T-helper 2 cell treated with Interferon-gamma antibody and Interleukin-4, amounts not matched to agents 5 μg/mL and 100 μg/mL, for 36 hours (primary cell): ENCODE measurements around the gene SAFB2.

Source experiments
- DNase-seq: peaks from one replicate; pipeline ENCODE4 v3.0.0; 2021; ENCODE audit warnings: low spot score
- H3K27ac Mint-ChIP-seq: one replicate; pipeline ENCODE4 v1.8.0; 2021; ENCODE audit warnings: mild to moderate bottlenecking, mixed read lengths
- H3K27me3 Mint-ChIP-seq: one replicate; pipeline ENCODE4 v1.8.0; 2021; ENCODE audit warnings: low read depth, mixed read lengths
- H3K36me3 Mint-ChIP-seq: one replicate; pipeline ENCODE4 v1.8.0; 2021; ENCODE audit warnings: low read depth, mixed read lengths
- H3K4me1 Mint-ChIP-seq: one replicate; pipeline ENCODE4 v1.8.0; 2021; ENCODE audit warnings: low read depth, mixed read lengths
- H3K4me3 Mint-ChIP-seq: one replicate; pipeline ENCODE4 v1.8.0; 2022; ENCODE audit warnings: mild to moderate bottlenecking, moderate library complexity, mixed read lengths
- H3K9me3 Mint-ChIP-seq: one replicate; pipeline ENCODE4 v1.8.0; 2021; ENCODE audit warnings: mixed read lengths

The SAFB2 gene

GRCh38 chr19:5572556-5573286, 49.9 kb downstream of the SAFB2 start:
- Mint-ChIP-seq H3K9me3 (no peaks in the 10 kb centered on the region), H3K36me3 (no peaks in the 10 kb centered on the region), H3K27me3 (peaks cover 4% of the 10 kb centered on the region), H3K4me3 (no peak overlapping the region), H3K27ac (no peak overlapping the region), H3K4me1 (peaks cover 2% of the 10 kb centered on the region)
- DNase-seq: no peak

- H3K27me3 Mint-ChIP-seq: peaks cover 4% of the 10 kb centered on the region
- H3K36me3 Mint-ChIP-seq: no peaks in the 10 kb centered on the region
- H3K27ac Mint-ChIP-seq: no peak overlapping the region
- H3K4me1 Mint-ChIP-seq: no peaks in the 10 kb centered on the region
- H3K4me3 Mint-ChIP-seq: no peak overlapping the region
- no peak for DNase-seq
- H3K9me3 Mint-ChIP-seq: no peaks in the 10 kb centered on the region
Observed at GRCh38 chr19:5571777-5572176, 50.8 kb downstream of the SAFB2 start.

GRCh38 chr19:5567970-5568407, 54.6 kb downstream of the SAFB2 start:
- no peak overlapping the region for H3K4me3 Mint-ChIP-seq
- H3K4me1 Mint-ChIP-seq: no peaks in the 10 kb centered on the region
- no peaks in the 10 kb centered on the region for H3K36me3 Mint-ChIP-seq
- H3K27ac Mint-ChIP-seq: no peak overlapping the region
- DNase-seq: no peak
- no peaks in the 10 kb centered on the region for H3K9me3 Mint-ChIP-seq
- H3K27me3 Mint-ChIP-seq: peaks cover 4% of the 10 kb centered on the region

GRCh38 chr19:5567360-5567969, 55.1 kb downstream of the SAFB2 start, which contains the start of gene TINCR:
TSS of gene TINCR (minus strand) at chr19:5567953.
- Mint-ChIP-seq H3K27me3 (peaks cover 4% of the 10 kb centered on the region), H3K27ac (no peak within 1 kb of the TSS), H3K9me3 (peaks cover under 1% of the 10 kb centered on the region), H3K4me1 (no peaks in the 10 kb centered on the region), H3K36me3 (no peaks in the 10 kb centered on the region), H3K4me3 (no peak within 1 kb of the TSS)
- DNase-seq: no peak

- peaks cover 7% of the 10 kb centered on the region for H3K9me3 Mint-ChIP-seq
- H3K36me3 Mint-ChIP-seq: peaks cover 2% of the 10 kb centered on the region
- no peak for DNase-seq
- H3K4me3 Mint-ChIP-seq: no peak overlapping the region
- H3K27me3 Mint-ChIP-seq: peaks cover 4% of the 10 kb centered on the region
- H3K4me1 Mint-ChIP-seq: no peaks in the 10 kb centered on the region
- no peak overlapping the region for H3K27ac Mint-ChIP-seq
Observed at GRCh38 chr19:5564930-5565329, 57.6 kb downstream of the SAFB2 start.

- Mint-ChIP-seq H3K36me3 (peaks cover 2% of the 10 kb centered on the region), H3K4me3 (no peak overlapping the region), H3K27ac (no peak overlapping the region), H3K4me1 (no peaks in the 10 kb centered on the region), H3K9me3 (peaks cover 7% of the 10 kb centered on the region), H3K27me3 (peaks cover 4% of the 10 kb centered on the region)
- no peak for DNase-seq
Observed at GRCh38 chr19:5563935-5564612, 58.5 kb downstream of the SAFB2 start.

GRCh38 chr19:5563008-5563431, 59.6 kb downstream of the SAFB2 start:
- peaks cover 7% of the 10 kb centered on the region for H3K9me3 Mint-ChIP-seq
- H3K27me3 Mint-ChIP-seq: peaks cover 1% of the 10 kb centered on the region
- no peak overlapping the region for H3K4me3 Mint-ChIP-seq
- no peak overlapping the region for H3K27ac Mint-ChIP-seq
- no peaks in the 10 kb centered on the region for H3K4me1 Mint-ChIP-seq
- H3K36me3 Mint-ChIP-seq: peaks cover 2% of the 10 kb centered on the region
- DNase-seq: no peak

- no peak overlapping the region for H3K4me3 Mint-ChIP-seq
- no peaks in the 10 kb centered on the region for H3K4me1 Mint-ChIP-seq
- peaks cover 7% of the 10 kb centered on the region for H3K9me3 Mint-ChIP-seq
- H3K27ac Mint-ChIP-seq: no peak overlapping the region
- H3K36me3 Mint-ChIP-seq: peaks cover 2% of the 10 kb centered on the region
- no peak for DNase-seq
- no peaks in the 10 kb centered on the region for H3K27me3 Mint-ChIP-seq
Observed at GRCh38 chr19:5562280-5562679, 60.3 kb downstream of the SAFB2 start.

GRCh38 chr19:5561559-5561958, 61.0 kb downstream of the SAFB2 start:
- Mint-ChIP-seq H3K4me1 (no peaks in the 10 kb centered on the region), H3K27me3 (no peaks in the 10 kb centered on the region), H3K4me3 (no peak overlapping the region), H3K27ac (no peak overlapping the region), H3K9me3 (peaks cover 7% of the 10 kb centered on the region), H3K36me3 (peaks cover 2% of the 10 kb centered on the region)
- DNase-seq: no peak

GRCh38 chr19:5560156-5560555, 62.4 kb downstream of the SAFB2 start:
- peaks cover 7% of the 10 kb centered on the region for H3K9me3 Mint-ChIP-seq
- H3K27ac Mint-ChIP-seq: no peak overlapping the region
- no peaks in the 10 kb centered on the region for H3K27me3 Mint-ChIP-seq
- H3K36me3 Mint-ChIP-seq: peaks cover 2% of the 10 kb centered on the region
- no peak overlapping the region for H3K4me3 Mint-ChIP-seq
- DNase-seq: no peak
- H3K4me1 Mint-ChIP-seq: no peaks in the 10 kb centered on the region

GRCh38 chr19:5559804-5560133, 62.8 kb downstream of the SAFB2 start:
- peaks cover 7% of the 10 kb centered on the region for H3K9me3 Mint-ChIP-seq
- no peak overlapping the region for H3K27ac Mint-ChIP-seq
- H3K4me1 Mint-ChIP-seq: no peaks in the 10 kb centered on the region
- H3K36me3 Mint-ChIP-seq: peaks cover 2% of the 10 kb centered on the region
- no peak for DNase-seq
- no peaks in the 10 kb centered on the region for H3K27me3 Mint-ChIP-seq
- H3K4me3 Mint-ChIP-seq: no peak overlapping the region

- H3K36me3 Mint-ChIP-seq: peaks cover 2% of the 10 kb centered on the region
- no peak overlapping the region for H3K27ac Mint-ChIP-seq
- H3K4me3 Mint-ChIP-seq: no peak overlapping the region
- H3K9me3 Mint-ChIP-seq: peaks cover 7% of the 10 kb centered on the region
- DNase-seq: no peak
- no peaks in the 10 kb centered on the region for H3K27me3 Mint-ChIP-seq
- no peaks in the 10 kb centered on the region for H3K4me1 Mint-ChIP-seq
Observed at GRCh38 chr19:5558101-5558621, 64.4 kb downstream of the SAFB2 start.

GRCh38 chr19:5557691-5558090, 64.9 kb downstream of the SAFB2 start:
- DNase-seq: no peak
- peaks cover 2% of the 10 kb centered on the region for H3K36me3 Mint-ChIP-seq
- H3K4me1 Mint-ChIP-seq: no peaks in the 10 kb centered on the region
- H3K9me3 Mint-ChIP-seq: peaks cover 7% of the 10 kb centered on the region
- H3K27ac Mint-ChIP-seq: no peak overlapping the region
- no peaks in the 10 kb centered on the region for H3K27me3 Mint-ChIP-seq
- H3K4me3 Mint-ChIP-seq: no peak overlapping the region

- no peak for DNase-seq
- no peaks in the 10 kb centered on the region for H3K9me3 Mint-ChIP-seq
- H3K4me3 Mint-ChIP-seq: no peak overlapping the region
- no peaks in the 10 kb centered on the region for H3K4me1 Mint-ChIP-seq
- no peaks in the 10 kb centered on the region for H3K27me3 Mint-ChIP-seq
- no peak overlapping the region for H3K27ac Mint-ChIP-seq
- H3K36me3 Mint-ChIP-seq: no peaks in the 10 kb centered on the region
Observed at GRCh38 chr19:5554828-5555227, 67.7 kb downstream of the SAFB2 start.
